ENCODE measurements around the gene ACIN1. TPM values are rescaled to one million over a fixed set of nuclear protein-coding genes. Genes with fewer than 3 reads are reported as not detected.

ACIN1 gene
- total and polyA plus RNA-seq, 9 of the 15 experiments (the other 6 are each of a cell fraction or from before 2014, with no cell fraction given), result 5.0 to 196 (median 129) TPM

DNA sequence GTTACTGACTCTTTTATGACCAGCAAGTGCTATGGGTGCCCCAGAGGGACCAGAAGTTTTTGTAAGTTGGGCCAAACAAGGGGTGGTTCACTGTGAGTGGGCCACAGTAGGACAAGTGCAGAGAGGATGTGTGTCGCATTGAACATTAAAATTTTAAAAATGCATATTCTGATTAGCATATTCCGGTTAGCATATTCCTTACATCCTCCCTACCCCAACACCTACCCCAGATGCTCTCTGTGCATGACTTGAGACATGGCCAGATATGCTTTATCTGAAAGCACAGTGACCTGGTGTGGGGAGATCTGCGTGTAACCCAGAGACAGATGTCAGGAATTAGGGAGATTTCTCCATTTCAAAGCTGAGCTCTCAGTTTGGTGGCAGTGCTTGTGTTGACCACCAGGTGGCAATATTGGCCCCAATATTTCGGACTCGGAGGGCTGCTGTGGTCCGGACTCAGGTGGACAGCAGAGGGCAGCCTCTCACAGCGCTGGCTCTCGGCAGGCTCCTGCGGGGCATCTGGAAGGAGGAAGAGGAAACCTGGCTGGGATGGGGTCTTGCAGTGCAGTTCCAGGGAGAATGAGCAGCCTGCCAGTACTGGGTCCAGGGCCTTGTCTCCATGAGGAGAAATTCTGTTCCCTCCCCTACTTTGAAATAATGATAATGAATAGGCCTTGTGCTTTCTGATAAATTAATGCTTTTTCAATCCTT, 25.8 kb upstream of the ACIN1 start (continued):
- TF ChIP-seq, protein P1, sequence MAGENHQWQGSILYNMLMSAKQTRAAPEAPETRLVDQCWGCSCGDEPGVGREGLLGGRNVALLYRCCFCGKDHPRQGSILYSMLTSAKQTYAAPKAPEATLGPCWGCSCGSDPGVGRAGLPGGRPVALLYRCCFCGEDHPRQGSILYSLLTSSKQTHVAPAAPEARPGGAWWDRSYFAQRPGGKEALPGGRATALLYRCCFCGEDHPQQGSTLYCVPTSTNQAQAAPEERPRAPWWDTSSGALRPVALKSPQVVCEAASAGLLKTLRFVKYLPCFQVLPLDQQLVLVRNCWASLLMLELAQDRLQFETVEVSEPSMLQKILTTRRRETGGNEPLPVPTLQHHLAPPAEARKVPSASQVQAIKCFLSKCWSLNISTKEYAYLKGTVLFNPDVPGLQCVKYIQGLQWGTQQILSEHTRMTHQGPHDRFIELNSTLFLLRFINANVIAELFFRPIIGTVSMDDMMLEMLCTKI (IDR thresholded peaks at IDR 0.05; ENCODE audit: partially characterized antibody), result no peak
- TF ChIP-seq CBX1 (IDR thresholded peaks at IDR 0.05; ENCODE audit: low read depth) (no peak), SUPT5H (IDR thresholded peaks at IDR 0.05) (no peak), DPF2 (IDR thresholded peaks at IDR 0.05) (peak; percentile 84), SMAD3 (CRISPR knock-in tag; conservative IDR thresholded peaks at IDR 0.05) (no peak), ZNF232 (CRISPR knock-in tag; IDR thresholded peaks at IDR 0.05) (no peak), FUS (optimal IDR thresholded peaks at IDR 0.05; ENCODE audit: low read depth, low read length) (no peak), ZFP1 (CRISPR knock-in tag; IDR thresholded peaks at IDR 0.05) (no peak), HMG20B (CRISPR knock-in tag; IDR thresholded peaks at IDR 0.05) (no peak), KLF6 (CRISPR knock-in tag; IDR thresholded peaks at IDR 0.05; ENCODE audit: borderline replicate concordance) (no peak)
- TF ChIP-seq, protein P2, sequence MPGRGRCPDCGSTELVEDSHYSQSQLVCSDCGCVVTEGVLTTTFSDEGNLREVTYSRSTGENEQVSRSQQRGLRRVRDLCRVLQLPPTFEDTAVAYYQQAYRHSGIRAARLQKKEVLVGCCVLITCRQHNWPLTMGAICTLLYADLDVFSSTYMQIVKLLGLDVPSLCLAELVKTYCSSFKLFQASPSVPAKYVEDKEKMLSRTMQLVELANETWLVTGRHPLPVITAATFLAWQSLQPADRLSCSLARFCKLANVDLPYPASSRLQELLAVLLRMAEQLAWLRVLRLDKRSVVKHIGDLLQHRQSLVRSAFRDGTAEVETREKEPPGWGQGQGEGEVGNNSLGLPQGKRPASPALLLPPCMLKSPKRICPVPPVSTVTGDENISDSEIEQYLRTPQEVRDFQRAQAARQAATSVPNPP (IDR thresholded peaks at IDR 0.05; ENCODE audit: borderline replicate concordance, insufficient read depth, insufficient read length), result no peak
- TF ChIP-seq, protein P3, sequence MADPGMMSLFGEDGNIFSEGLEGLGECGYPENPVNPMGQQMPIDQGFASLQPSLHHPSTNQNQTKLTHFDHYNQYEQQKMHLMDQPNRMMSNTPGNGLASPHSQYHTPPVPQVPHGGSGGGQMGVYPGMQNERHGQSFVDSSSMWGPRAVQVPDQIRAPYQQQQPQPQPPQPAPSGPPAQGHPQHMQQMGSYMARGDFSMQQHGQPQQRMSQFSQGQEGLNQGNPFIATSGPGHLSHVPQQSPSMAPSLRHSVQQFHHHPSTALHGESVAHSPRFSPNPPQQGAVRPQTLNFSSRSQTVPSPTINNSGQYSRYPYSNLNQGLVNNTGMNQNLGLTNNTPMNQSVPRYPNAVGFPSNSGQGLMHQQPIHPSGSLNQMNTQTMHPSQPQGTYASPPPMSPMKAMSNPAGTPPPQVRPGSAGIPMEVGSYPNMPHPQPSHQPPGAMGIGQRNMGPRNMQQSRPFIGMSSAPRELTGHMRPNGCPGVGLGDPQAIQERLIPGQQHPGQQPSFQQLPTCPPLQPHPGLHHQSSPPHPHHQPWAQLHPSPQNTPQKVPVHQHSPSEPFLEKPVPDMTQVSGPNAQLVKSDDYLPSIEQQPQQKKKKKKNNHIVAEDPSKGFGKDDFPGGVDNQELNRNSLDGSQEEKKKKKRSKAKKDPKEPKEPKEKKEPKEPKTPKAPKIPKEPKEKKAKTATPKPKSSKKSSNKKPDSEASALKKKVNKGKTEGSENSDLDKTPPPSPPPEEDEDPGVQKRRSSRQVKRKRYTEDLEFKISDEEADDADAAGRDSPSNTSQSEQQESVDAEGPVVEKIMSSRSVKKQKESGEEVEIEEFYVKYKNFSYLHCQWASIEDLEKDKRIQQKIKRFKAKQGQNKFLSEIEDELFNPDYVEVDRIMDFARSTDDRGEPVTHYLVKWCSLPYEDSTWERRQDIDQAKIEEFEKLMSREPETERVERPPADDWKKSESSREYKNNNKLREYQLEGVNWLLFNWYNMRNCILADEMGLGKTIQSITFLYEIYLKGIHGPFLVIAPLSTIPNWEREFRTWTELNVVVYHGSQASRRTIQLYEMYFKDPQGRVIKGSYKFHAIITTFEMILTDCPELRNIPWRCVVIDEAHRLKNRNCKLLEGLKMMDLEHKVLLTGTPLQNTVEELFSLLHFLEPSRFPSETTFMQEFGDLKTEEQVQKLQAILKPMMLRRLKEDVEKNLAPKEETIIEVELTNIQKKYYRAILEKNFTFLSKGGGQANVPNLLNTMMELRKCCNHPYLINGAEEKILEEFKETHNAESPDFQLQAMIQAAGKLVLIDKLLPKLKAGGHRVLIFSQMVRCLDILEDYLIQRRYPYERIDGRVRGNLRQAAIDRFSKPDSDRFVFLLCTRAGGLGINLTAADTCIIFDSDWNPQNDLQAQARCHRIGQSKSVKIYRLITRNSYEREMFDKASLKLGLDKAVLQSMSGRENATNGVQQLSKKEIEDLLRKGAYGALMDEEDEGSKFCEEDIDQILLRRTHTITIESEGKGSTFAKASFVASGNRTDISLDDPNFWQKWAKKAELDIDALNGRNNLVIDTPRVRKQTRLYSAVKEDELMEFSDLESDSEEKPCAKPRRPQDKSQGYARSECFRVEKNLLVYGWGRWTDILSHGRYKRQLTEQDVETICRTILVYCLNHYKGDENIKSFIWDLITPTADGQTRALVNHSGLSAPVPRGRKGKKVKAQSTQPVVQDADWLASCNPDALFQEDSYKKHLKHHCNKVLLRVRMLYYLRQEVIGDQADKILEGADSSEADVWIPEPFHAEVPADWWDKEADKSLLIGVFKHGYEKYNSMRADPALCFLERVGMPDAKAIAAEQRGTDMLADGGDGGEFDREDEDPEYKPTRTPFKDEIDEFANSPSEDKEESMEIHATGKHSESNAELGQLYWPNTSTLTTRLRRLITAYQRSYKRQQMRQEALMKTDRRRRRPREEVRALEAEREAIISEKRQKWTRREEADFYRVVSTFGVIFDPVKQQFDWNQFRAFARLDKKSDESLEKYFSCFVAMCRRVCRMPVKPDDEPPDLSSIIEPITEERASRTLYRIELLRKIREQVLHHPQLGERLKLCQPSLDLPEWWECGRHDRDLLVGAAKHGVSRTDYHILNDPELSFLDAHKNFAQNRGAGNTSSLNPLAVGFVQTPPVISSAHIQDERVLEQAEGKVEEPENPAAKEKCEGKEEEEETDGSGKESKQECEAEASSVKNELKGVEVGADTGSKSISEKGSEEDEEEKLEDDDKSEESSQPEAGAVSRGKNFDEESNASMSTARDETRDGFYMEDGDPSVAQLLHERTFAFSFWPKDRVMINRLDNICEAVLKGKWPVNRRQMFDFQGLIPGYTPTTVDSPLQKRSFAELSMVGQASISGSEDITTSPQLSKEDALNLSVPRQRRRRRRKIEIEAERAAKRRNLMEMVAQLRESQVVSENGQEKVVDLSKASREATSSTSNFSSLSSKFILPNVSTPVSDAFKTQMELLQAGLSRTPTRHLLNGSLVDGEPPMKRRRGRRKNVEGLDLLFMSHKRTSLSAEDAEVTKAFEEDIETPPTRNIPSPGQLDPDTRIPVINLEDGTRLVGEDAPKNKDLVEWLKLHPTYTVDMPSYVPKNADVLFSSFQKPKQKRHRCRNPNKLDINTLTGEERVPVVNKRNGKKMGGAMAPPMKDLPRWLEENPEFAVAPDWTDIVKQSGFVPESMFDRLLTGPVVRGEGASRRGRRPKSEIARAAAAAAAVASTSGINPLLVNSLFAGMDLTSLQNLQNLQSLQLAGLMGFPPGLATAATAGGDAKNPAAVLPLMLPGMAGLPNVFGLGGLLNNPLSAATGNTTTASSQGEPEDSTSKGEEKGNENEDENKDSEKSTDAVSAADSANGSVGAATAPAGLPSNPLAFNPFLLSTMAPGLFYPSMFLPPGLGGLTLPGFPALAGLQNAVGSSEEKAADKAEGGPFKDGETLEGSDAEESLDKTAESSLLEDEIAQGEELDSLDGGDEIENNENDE (IDR thresholded peaks at IDR 0.05; ENCODE audit: low read depth, low read length), result no peak

All from K562 (cell line).